Activated gamma-delta T cell (primary cell): ENCODE results near the gene NSG1.
"Not testable (repeated sequence)": the region's sequence is repeated elsewhere in the genome, so short reads cannot be mapped to it uniquely, and the experiment has no call there.

Source experiments
- DNase-seq: peaks from one replicate; lab custom pipeline; 2025; lab: John Stamatoyannopoulos, UW

NSG1 gene

GRCh38 chr4:4415806-4416805 is 29.2 kb downstream of the NSG1 start:
- no peak for DNase-seq

DNA sequence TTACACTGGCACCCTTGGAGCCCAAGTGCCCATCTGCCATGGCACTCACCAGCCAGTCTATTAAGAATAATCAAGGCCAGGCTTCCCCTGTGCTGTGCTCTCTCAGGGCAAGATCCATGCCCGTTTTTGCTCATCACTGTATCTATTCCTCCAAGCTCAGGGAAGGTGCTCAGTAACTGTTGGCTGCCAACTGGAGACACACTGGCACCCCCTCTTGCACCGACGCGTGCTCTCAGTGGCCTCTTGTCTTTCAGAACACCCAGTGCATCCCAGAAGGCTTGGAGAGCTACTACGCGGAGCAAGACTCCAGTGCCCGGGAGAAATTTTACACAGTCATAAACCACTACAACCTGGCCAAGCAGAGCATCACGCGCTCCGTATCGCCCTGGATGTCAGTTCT is 30.1 kb downstream of the NSG1 start:
- DNase-seq: no peak

DNA sequence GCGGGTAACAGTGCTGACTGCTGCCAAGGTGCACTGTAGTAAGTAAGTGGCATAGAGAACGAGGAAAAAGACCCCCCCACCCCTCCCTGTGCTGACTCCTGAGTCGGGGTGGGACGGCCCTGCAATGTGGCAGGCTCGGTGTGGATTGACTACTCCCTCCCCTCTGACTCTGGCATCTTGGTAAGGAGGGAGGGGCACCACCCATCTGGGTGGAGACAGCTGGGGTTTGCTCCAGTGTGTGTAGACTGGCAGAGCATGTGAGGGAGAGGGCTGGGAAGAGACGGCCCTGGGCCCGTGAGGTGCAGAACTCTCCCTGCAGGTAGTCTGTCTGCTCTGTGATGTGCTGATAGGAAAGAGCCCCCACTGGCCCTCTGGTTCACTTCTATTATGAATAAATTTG is 31.0 kb downstream of the NSG1 start:
- no peak for DNase-seq

- no peak for DNase-seq
These were observed 31.9 kb downstream of the NSG1 start for GRCh38 chr4:4418676-4419390.

GRCh38 chr4:4419896-4420295 is 33.0 kb downstream of the NSG1 start:
- no peak for DNase-seq

- DNase-seq: no peak
These were observed 33.5 kb downstream of the NSG1 start for GRCh38 chr4:4420421-4420820.

- DNase-seq: no peak
These were observed 34.5 kb downstream of the NSG1 start for GRCh38 chr4:4421356-4421755.

- DNase-seq: not testable (repeated sequence)
These were observed 35.2 kb downstream of the NSG1 start for GRCh38 chr4:4422117-4422516.

- no peak for DNase-seq
These were observed 36.1 kb downstream of the NSG1 start for GRCh38 chr4:4422856-4423499.

DNA sequence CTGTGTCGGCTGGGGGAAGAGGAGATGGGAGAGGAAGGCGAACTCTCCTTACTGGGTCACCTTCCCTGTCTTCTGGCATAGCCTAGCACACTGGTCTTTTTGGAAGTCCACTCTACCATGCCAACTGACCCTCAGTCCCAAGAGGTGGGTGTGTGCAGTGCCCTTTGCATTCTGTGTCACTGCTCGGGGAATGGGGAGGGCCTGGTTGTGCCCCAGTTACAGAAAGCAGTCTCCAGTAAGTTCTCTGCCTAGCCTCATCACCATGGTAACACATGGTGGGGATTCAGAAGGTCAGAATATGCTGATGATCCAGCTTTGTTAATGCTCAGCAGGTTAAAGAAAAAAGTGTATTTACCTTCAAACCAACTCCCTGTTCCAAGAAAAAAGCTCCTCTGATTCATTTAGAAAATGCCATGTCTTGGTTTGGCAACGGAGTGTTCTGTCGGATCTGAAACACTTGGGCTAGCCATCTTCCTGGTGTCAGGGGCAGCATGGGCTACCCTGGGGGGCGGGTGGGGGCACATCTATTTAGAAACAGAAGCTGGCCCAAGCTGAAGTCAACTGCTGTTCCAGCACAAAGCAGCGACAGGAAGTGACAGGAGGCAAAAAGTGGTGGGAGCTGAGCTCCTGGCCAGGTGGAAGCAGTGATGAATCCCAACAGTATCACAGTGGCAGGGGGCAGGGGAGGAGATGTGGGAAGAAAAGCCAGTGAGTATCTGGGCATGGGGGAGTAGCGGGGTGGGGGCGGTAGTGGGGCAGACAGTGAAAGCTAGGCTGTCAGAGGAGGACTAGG is 37.0 kb downstream of the NSG1 start:
- DNase-seq: no peak

GRCh38 chr4:4424499-4425115 is 37.7 kb downstream of the NSG1 start:
- DNase-seq: no peak

DNA sequence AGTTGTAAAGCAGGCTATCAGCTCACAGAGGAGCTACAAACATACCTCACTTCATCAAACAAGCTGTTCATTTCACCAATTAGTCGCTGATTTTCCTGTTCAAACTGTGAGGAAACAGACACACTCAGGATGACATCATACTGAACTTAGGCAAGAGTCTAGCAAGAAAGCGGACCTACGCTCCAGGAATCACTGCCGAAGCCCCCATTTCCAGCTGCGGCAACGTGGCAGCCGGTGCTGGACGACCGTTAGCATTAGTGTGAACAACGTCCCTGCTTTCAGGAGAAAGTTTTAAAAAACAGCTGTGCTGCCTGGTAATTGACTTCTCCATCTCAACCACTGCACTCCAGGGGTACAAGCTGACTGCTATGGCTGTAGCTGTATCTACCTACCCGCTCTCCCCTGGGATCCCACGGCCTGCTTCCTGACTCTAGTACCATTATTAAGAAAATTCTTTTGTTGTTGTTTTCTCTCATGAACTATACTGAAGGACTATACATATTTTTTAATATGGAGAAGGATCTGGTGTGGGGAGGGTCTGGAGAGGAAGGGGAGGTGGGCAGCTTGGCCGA is 38.3 kb downstream of the NSG1 start:
- DNase-seq: no peak

DNA sequence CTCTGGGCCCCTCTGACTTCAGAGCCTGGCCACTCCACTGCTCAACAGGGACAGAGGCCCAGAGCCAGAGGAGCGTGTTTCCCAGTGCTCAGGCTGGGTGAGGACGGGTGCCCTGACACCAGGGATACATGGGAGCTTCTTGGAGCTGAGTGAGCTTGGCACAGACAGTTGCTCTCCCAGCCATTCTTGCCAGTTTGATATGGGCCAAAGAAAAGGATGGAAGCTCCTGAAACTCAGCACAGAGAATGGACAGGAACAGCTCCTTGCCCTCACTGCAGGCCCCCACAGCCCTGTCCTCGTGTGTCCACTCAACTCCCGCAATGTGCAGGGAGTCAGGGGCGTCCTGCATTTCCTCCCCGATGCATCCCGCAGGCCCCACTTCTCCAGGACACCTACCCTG is 38.8 kb downstream of the NSG1 start:
- DNase-seq: no peak

DNA sequence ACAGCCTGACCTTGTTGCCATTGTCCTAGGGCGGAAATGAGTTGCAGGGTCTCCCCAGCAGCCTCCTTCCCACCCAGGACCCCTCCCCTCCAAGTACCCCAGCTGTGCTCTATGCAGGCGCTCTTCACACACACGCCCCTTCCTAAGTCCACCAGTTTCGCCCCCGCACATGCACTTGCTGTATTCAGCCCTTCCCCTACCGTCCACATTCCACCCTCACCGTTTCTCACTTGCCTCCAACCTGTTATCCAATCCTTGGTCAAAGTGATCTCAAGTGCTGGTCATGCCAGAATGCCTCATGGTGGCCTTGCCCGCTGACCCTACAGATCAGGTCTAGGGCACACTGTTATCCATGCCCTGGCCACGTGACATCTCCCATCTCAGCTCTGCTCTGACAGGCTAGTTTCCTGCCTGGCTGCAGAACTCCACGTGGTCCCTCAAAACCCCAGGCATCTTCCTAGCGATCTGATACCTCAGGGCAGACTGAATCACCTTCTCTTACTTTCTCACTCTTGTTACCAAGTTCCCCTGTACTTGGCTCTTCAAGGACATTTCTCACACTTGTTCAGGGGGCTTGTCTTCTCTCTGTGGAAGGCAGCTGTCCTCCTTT is 39.7 kb downstream of the NSG1 start:
- DNase-seq: no peak

DNA sequence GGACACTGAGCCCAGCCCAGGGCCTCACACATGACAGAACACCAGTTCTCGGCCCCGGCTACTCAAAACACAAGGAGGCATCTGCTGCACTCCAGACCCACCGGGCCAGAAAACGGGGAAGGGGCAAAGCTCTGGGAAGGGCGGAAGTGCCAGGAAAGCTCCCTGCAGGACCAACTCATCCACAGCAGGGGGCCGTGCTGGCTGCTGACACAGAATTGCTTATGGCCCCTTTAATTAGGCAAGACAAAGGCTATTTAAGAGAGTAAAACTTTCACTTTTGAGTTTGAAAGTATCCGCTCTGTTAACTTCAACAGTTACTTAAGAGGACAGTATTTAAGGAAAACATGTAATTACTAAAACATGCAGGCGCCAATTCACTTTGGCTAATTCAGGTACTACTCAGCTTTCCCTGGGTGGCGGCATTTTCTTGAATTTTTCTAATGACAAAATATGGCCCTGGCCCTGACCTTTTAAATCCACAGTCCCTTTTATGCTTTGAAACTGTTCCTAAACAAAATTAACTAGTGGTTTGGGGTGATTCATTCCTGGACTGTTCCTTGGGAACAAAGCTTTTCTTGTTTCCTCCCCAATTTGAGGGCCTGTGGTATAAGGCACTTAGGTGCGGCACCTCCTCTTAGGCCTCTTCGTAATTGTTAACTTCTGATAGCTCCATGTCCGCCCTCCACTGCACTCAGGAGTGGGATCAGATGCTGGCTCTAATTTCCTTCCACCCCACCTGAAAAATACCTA is 40.4 kb downstream of the NSG1 start:
- DNase-seq: no peak

DNA sequence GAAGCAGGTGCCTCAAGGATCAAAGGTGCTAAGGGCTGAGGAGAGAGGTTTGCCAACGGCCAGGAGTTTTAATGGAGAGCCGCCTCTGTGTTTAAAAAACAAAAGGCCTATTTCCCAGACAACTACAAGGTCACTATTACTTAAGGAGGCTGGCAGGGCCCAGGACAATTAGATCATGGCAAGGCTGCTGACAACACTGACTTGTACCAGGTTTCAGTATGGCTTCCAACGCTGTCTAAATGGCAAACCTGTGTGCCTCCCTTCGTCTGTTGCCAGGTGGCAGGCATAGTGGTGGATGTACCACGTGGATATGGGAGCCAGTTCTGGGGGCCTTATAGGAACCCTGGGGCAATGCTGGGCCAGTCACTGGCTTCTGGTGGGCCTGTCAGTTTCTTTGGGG is 41.0 kb downstream of the NSG1 start:
- DNase-seq: no peak

GRCh38 chr4:4428966-4429875 is 42.3 kb downstream of the NSG1 start:
- DNase-seq: no peak

DNA sequence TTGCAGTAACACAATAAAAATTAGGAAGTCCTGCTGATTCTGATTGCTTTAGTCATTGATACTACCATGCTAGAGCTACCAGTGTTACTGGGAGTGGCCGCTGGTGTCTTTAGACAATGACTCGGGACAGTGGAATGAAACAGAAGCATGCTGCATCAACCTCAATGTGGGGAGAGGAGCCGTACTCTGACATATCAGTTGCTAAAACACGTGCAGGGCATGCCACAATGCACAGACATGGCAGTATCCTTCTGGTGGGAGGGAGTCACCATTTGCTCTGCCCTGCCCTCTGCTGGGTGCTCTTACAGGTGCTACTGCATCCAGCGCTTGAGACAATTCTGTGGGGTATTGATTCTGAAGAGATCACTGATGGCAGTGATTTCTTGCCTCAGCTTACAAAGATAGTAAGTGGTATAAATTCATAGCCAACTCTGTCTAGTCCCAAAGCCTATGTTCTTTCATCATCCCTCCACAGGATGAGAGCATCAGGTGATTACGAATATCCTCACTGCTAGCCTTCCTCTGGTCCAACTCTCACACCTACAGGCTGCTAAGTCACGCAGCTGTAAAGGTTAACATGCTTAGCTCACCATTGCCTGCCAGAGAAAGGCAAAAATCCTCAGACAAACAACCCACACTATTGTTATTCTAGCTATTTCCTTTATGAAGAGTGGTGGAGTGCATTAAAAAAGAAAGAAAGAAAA is 43.7 kb downstream of the NSG1 start:
- DNase-seq: no peak
